ENCODE measurements around the gene HUWE1.
"Not testable (repeated sequence)": the region's sequence is repeated elsewhere in the genome, so short reads cannot be mapped to it uniquely, and the experiment has no call there.

HUWE1 gene

GRCh38 chrX:53531255-53531966, 155.1 kb downstream of the HUWE1 start:
- DNase-seq (ENCODE audit: extremely low read depth in 1 of 2, low read depth in 1 of 2), result not testable (repeated sequence)

GRCh38 chrX:53526999-53527398, 159.5 kb downstream of the HUWE1 start:
- no peak for DNase-seq (ENCODE audit: extremely low read depth in 1 of 2, low read depth in 1 of 2)

GRCh38 chrX:53511322-53511721, 175.2 kb downstream of the HUWE1 start:
- DNase-seq (ENCODE audit: extremely low read depth in 1 of 2, low read depth in 1 of 2), result no peak

GRCh38 chrX:53504035-53504434, 182.5 kb downstream of the HUWE1 start:
- not testable (repeated sequence) for DNase-seq (ENCODE audit: extremely low read depth in 1 of 2, low read depth in 1 of 2)

- DNase-seq (ENCODE audit: extremely low read depth in 1 of 2, low read depth in 1 of 2), result no peak
Measured at GRCh38 chrX:53494436-53494835, 192.1 kb downstream of the HUWE1 start.

- DNase-seq (ENCODE audit: extremely low read depth in 1 of 2, low read depth in 1 of 2), result no peak
Measured at GRCh38 chrX:53486285-53486684, 200.2 kb downstream of the HUWE1 start.

- no peak for DNase-seq (ENCODE audit: extremely low read depth in 1 of 2, low read depth in 1 of 2)
Measured at GRCh38 chrX:53483838-53484405, 202.6 kb downstream of the HUWE1 start.

- DNase-seq (ENCODE audit: extremely low read depth in 1 of 2, low read depth in 1 of 2), result no peak
Measured at GRCh38 chrX:53483416-53483815, 203.1 kb downstream of the HUWE1 start.
